NB4 (cell line): Measurements from ENCODE around the gene GPR89B.
"Not testable (repeated sequence)": the region's sequence is repeated elsewhere in the genome, so short reads cannot be mapped to it uniquely, and the experiment has no call there.

Experiments
- DNase-seq: peaks from one replicate; pipeline ENCODE4 v3.0.0; 2010; ENCODE audit warnings: low read depth
- H3K4me3 ChIP-seq: one replicate; pipeline ENCODE4 v1.5.1; 2011; ENCODE audit warnings: mild to moderate bottlenecking, low read depth, low read length, moderate library complexity

GPR89B gene

DNA sequence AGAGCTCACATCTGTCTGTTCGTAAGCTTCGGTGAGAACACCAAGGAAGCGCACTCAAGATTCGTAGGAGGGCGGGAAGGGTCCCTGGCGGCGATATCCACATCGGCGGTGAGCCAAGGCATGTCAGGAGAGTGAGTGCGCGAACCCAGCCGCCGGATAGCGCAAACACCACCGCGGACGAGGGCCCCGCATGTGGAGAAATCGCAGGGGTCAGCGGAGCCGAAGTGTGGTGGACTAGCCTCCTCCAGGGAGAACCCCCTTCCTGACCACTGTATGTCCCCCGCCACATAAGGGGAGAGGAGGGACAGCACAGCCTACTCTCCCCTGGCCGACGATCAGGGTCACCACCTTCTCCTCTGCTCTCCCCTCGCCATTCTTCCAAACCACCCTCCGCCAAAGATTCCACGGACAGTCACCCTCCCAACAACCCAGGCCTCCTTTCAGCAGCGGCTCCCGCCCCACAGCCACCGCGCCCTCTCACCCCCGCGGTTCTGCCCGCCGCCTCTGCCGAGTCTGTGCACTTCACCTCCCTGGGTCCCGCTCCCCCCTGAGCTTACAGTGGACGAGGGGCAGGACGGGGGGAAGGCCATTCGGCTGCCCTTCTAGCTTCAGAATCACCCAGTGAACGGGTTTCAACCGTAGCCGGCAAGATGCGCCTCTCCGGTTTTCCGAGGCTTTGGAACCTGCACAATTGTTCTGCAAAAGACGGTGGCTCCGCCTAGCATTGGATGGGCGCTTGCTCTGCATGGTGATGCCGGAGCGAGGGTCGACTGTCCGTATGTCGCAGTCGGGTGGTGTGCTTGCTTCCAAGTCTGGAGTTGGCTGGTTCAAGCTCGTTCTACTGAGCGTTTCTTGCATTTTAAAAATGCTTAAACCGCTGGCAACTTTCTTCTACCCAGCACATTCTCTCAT lies 86.3 kb downstream of the GPR89B start:
- not testable (repeated sequence) for DNase-seq, H3K4me3 ChIP-seq

DNA sequence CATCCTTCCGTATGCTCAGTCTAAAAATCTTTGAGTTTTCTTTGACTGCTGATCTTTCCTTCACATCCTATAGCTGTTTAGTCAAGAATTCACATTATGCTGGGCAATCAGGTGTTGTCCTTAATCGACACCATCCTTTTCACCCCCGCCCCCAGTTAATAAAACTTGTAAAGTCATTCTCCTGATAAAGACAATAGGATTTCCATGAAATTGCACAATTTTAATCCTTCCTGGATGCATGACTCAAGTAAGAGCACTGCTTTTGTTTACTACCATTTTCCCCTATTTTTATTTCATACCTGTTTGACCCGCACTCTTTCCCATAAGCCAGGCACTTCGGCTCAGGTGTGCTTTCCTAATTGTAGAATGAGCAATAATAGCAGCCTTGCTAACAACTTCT lies 96.7 kb downstream of the GPR89B start:
- not testable (repeated sequence) for H3K4me3 ChIP-seq, DNase-seq

DNA sequence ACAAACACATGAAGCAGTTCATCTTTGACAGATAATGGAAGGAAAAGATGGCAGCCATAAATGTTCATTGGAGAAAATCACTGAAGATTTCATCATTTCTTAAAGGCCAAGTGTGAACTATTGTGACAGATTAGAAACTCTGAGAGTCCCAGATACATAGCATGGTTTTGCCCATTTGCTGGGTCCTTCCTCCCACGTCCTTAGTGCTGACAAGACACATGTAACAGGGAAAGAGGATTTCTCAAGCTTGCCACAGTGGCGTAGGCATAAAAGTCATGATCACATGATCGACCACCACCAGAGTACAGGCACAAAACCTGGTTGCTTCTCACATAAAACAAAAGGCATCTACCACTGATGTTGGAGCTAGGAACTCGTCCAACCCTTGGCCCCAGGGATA lies 98.8 kb downstream of the GPR89B start:
- H3K4me3 ChIP-seq, DNase-seq: not testable (repeated sequence)

DNA sequence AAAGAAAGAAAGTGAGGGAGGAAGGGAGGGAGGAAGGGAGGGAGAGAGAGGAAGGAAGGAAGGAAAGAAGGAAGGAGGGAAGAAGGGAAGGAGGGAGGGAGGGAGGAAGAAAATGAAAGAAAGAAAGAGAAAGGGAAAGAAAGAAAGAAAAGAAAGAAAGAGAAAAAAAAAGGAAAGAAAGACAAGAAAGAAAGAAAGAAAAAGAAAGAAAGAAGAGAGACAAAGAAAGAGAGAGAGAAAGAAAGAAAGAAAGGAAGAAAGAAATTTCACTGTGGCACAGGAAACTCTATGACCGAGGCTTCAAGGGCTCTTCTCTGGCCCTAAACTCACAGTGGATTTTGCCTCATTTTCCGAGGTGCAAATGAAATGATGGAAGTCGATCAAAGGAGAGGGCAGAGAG lies 104.0 kb downstream of the GPR89B start:
- not testable (repeated sequence) for H3K4me3 ChIP-seq, DNase-seq

DNA sequence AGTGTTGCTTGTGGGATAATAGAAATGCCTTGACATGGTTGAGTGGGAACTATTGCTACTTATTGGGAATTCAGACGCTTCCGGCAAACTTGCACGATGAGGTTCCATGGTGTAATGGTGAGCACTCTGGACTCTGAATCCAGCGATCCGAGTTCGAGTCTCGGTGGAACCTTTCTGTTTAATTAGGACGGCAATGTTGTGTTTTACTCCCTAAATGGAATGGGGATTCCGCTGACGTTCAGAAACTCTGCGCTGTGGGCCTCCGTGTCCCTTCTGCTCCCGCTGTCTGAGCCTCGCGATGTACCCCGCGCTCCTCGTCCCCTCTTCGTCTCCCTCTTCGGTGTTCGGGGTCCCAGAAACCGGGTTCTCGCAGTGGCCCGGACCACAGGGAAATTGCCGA lies 104.5 kb downstream of the GPR89B start:
- H3K4me3 ChIP-seq, DNase-seq: not testable (repeated sequence)

DNA sequence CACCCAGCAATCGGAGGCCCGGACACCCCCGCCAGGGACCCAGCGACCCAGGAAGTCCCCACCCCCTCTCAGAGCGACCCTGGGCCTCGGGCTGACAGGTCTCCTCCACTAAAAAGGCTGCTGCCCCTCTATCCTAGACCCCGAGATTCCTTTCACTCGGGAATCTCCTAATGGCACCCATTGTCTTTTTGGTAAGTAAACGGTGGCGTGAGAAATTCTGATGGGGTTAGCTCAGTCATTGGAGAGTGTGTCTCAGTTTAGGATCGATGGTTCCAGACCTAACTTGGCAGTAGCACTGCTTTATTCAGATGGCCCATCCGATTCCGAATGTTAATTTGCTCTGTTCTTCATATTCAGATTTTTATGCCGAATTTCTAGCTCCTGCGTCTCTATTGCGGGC lies 104.9 kb downstream of the GPR89B start:
- not testable (repeated sequence) for DNase-seq, H3K4me3 ChIP-seq

DNA sequence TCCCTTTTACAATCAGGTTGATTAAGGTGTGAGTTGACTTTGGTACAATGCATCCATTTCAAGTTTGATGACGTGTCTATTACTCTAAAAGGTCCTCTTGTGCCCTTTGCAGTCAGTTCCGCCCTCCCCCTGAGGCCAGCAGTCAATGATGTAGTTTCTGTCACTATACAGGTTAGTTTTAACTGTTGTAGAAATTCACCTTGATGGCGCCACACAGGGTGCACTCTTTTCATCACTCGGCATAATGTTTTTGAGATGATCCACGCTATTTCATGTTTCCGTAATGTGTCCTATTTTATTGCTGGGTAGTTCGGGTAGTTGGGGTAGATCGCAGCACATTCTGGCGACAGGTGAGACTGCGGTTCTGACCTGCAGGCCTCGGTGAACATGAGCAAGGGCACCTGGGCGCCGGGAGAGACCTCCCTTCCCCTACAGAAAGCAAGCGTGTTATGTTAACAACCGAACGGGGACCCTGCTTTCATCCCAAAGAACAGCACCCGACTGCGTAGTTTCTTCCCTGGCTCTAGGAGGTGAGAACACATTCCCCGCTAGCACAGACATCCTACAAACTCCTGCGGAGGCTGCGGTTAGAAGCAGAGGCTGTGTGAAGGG lies 109.7 kb downstream of the GPR89B start:
- DNase-seq, H3K4me3 ChIP-seq: not testable (repeated sequence)

DNA sequence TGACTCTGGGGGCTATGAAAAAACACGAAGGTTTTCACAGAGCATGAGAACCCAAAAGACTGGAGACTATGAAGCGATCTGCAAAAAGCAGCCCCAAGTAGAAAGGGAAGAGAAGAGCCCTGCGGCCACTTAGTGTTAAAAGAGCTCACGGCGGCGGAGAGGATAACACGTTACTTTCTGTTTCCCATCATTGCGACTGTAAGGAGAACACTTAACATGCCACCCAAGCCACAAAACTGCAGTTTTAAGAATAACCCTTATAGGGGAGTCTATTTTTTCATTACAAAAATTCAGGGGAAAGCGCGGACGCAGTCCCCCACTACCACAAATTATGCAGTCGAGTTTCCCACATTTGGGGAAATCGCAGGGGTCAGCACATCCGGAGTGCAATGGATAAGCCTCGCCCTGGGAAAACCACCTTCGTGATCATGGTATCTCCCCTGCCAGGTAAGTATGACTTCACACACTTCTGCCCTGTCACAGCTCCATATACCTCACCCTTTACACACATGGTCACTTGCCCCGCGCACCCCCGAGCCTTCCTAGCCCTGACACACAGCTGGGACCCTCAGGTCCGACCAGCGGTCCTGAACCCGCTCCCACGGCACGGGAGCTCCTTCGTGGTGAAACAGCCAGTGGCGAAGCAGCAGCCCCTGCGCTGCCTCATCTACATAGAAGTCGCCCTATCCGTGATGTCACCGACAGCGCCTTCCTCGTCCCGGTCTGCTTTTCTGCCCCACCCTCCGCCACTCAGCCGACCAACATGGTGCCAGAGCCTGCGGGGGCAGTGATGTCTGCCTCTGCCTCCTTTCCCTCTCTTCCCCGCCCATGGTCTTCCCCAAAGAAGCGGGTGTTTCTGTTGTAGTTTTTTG lies 110.5 kb downstream of the GPR89B start:
- peak; percentile 94 for DNase-seq
- H3K4me3 ChIP-seq = peak overlapping the region; percentile 34
